Measurements from ENCODE around the gene SLC39A2. TPM values are rescaled to one million over a fixed set of nuclear protein-coding genes. Genes with fewer than 3 reads are reported as not detected.

The SLC39A2 gene
- total RNA-seq, 1 experiment from 2014 or later: 0.88 TPM

DNA sequence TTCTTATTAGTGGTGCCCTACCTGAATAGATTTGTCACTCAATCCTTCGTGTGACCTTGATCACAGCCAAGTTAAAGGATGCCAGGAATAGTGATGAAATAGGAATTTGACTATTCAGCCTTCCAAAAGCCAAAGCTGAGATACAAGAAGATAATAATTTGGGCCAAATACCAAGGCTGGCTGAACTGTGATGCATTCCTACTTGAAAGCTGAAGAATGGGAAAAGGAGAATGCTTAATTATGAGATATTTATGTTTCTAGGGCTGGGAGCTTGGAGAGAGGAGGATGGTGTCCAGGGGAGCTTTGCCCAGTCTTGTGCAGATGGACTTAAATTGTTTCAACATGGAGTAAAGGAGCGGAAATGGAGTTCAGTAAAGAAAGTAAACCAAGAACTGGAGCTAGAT is 48.3 kb downstream of the SLC39A2 start:
- H3K36me3 Mint-ChIP-seq (ENCODE audit: insufficient read depth, unreplicated experiment): no peaks in the 10 kb centered on the region
- no peak overlapping the region for H3K4me3 Mint-ChIP-seq (ENCODE audit: unreplicated experiment)
- TF ChIP-seq, protein P1, sequence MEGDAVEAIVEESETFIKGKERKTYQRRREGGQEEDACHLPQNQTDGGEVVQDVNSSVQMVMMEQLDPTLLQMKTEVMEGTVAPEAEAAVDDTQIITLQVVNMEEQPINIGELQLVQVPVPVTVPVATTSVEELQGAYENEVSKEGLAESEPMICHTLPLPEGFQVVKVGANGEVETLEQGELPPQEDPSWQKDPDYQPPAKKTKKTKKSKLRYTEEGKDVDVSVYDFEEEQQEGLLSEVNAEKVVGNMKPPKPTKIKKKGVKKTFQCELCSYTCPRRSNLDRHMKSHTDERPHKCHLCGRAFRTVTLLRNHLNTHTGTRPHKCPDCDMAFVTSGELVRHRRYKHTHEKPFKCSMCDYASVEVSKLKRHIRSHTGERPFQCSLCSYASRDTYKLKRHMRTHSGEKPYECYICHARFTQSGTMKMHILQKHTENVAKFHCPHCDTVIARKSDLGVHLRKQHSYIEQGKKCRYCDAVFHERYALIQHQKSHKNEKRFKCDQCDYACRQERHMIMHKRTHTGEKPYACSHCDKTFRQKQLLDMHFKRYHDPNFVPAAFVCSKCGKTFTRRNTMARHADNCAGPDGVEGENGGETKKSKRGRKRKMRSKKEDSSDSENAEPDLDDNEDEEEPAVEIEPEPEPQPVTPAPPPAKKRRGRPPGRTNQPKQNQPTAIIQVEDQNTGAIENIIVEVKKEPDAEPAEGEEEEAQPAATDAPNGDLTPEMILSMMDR (IDR thresholded peaks at IDR 0.05; ENCODE audit: insufficient read depth in 1 of 2, low read depth in 1 of 2, low read length in 1 of 2, severe bottlenecking in 1 of 2, unreplicated experiment in 1 of 2): no peak
- POLR2A ChIA-PET: no interaction called here
- no peaks in the 10 kb centered on the region for H3K4me1 Mint-ChIP-seq (ENCODE audit: low read depth, unreplicated experiment)
- H3K27me3 ChIP-seq (replicated peaks; ENCODE audit: control insufficient read depth, insufficient read depth, low read length): no peaks in the 10 kb centered on the region
- H3K4me3 ChIP-seq (ENCODE audit: low read depth, low read length): no peak overlapping the region
- H3K27me3 Mint-ChIP-seq (ENCODE audit: insufficient read depth, unreplicated experiment): peaks cover 14% of the 10 kb centered on the region
- CTCF ChIA-PET: interaction anchor here (0.7 to 3.1 kb wide), 3 partner anchors 21 to 77 kb away, joined by 3 to 14 read pairs (median 3); no protein-coding TSS in a partner anchor
- H3K9me3 ChIP-seq: no peaks in the 10 kb centered on the region
- intact Hi-C loops (cut with micrococcal nuclease; ENCODE audit: unreplicated experiment): no loop called here
- H3K9me3 Mint-ChIP-seq (ENCODE audit: unreplicated experiment): no peaks in the 10 kb centered on the region
- DNase-seq: no peak
- H3K36me3 ChIP-seq (ENCODE audit: control insufficient read depth, insufficient read depth, low read length): no peaks in the 10 kb centered on the region
- H3K4me1 ChIP-seq: no peaks in the 10 kb centered on the region
- BruUV-seq (replicated peaks): no TSS peak
- H3K27ac Mint-ChIP-seq (ENCODE audit: unreplicated experiment): no peak overlapping the region

- POLR2A ChIA-PET: no interaction called here
Measured at GRCh38 chr14:21048638-21049037, 49.5 kb downstream of the SLC39A2 start.

DNA sequence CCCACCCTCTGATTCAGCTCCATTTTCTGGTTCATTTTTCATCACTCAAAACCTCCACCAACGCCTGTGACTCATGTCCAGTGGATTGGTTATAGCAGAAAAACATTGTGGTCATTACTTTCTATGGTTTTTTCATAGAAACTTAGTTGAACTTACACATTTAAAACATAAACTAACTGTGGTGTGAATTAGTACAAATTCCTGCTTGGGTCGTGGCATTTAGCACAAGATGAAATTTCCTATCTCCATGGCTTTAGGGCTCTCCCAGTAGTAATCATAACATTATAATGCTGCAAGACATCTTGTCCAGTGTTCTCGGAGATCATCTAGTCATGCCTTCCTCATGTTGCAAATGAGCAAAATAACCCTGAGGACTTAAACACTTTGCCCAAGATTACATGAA is 50.2 kb downstream of the SLC39A2 start:
- Mint-ChIP-seq H3K9me3 (ENCODE audit: unreplicated experiment) (no peaks in the 10 kb centered on the region), H3K27me3 (ENCODE audit: insufficient read depth, unreplicated experiment) (peaks cover 11% of the 10 kb centered on the region), H3K4me3 (ENCODE audit: unreplicated experiment) (no peak overlapping the region), H3K36me3 (ENCODE audit: insufficient read depth, unreplicated experiment) (no peaks in the 10 kb centered on the region), H3K27ac (ENCODE audit: unreplicated experiment) (no peak overlapping the region), H3K4me1 (ENCODE audit: low read depth, unreplicated experiment) (peaks cover 5% of the 10 kb centered on the region)
- TF ChIP-seq, protein P1 (IDR thresholded peaks at IDR 0.05; ENCODE audit: insufficient read depth in 1 of 2, low read depth in 1 of 2, low read length in 1 of 2, severe bottlenecking in 1 of 2, unreplicated experiment in 1 of 2): no peak
- no peaks in the 10 kb centered on the region for H3K36me3 ChIP-seq (ENCODE audit: control insufficient read depth, insufficient read depth, low read length)
- BruUV-seq (replicated peaks): no TSS peak
- DNase-seq: no peak
- CTCF ChIA-PET: interaction anchor here (3.1 kb wide), 1 partner anchor 34 kb away, joined by 14 read pairs; no protein-coding TSS in a partner anchor
- H3K9me3 ChIP-seq: no peaks in the 10 kb centered on the region
- no peaks in the 10 kb centered on the region for H3K27me3 ChIP-seq (replicated peaks; ENCODE audit: control insufficient read depth, insufficient read depth, low read length)
- H3K4me3 ChIP-seq (ENCODE audit: low read depth, low read length): no peak overlapping the region
- POLR2A ChIA-PET: no interaction called here
- intact Hi-C loops (cut with micrococcal nuclease; ENCODE audit: unreplicated experiment): no loop called here
- peaks cover 5% of the 10 kb centered on the region; the same call in 1 of the 2 replicates for H3K4me1 ChIP-seq

More at GRCh38 chr14:21048638-21049037, 49.5 kb downstream of the SLC39A2 start:
- Mint-ChIP-seq H3K4me3 (ENCODE audit: unreplicated experiment) (no peak overlapping the region), H3K27ac (ENCODE audit: unreplicated experiment) (no peak overlapping the region), H3K4me1 (ENCODE audit: low read depth, unreplicated experiment) (no peaks in the 10 kb centered on the region), H3K9me3 (ENCODE audit: unreplicated experiment) (no peaks in the 10 kb centered on the region), H3K27me3 (ENCODE audit: insufficient read depth, unreplicated experiment) (peaks cover 11% of the 10 kb centered on the region), H3K36me3 (ENCODE audit: insufficient read depth, unreplicated experiment) (no peaks in the 10 kb centered on the region)
- DNase-seq: no peak
- intact Hi-C loops (cut with micrococcal nuclease; ENCODE audit: unreplicated experiment): no loop called here
- CTCF ChIA-PET: interaction anchor here (0.6 to 3.1 kb wide), 2 partner anchors 34 to 504 kb away, joined by 4 to 14 read pairs; no protein-coding TSS in a partner anchor
- H3K9me3 ChIP-seq: no peaks in the 10 kb centered on the region
- H3K27me3 ChIP-seq (replicated peaks; ENCODE audit: control insufficient read depth, insufficient read depth, low read length): no peaks in the 10 kb centered on the region
- TF ChIP-seq, protein P1 (IDR thresholded peaks at IDR 0.05; ENCODE audit: insufficient read depth in 1 of 2, low read depth in 1 of 2, low read length in 1 of 2, severe bottlenecking in 1 of 2, unreplicated experiment in 1 of 2): no peak
- H3K36me3 ChIP-seq (ENCODE audit: control insufficient read depth, insufficient read depth, low read length): no peaks in the 10 kb centered on the region
- no TSS peak for BruUV-seq (replicated peaks)
- no peaks in the 10 kb centered on the region for H3K4me1 ChIP-seq
- H3K4me3 ChIP-seq (ENCODE audit: low read depth, low read length): no peak overlapping the region

Data from Caco-2 (cell line).